Ascending aorta (tissue), 2 donors: ENCODE data around the gene ACP5. TPM values are rescaled to one million over a fixed set of nuclear protein-coding genes. Genes with fewer than 3 reads are reported as not detected.

Source experiments
- DNase-seq, 2 donors: peaks; one replicate each; pipeline ENCODE4 v3.0.0-alpha.2; 2019; ENCODE audit warnings: low spot score in 2 of 2
- H3K27ac ChIP-seq, 2 donors: fragments of 200-600 bp; sonication (generic); one replicate each; pipeline ENCODE4 v1.5.1; 2016 to 2017; ENCODE audit warnings: mild to moderate bottlenecking in 1 of 2
- H3K27me3 ChIP-seq: fragments of 200-600 bp; sonication (generic); one replicate; pipeline ENCODE4 v1.5.1; 2017
- H3K36me3 ChIP-seq, 2 donors: fragments of 200-600 bp; sonication (generic); one replicate each; pipeline ENCODE4 v1.5.1; 2016
- H3K4me1 ChIP-seq, 2 donors: fragments of 200-600 bp; sonication (generic); one replicate each; pipeline ENCODE4 v1.5.1; 2016 to 2017; ENCODE audit warnings: mild to moderate bottlenecking in 1 of 2
- H3K4me3 ChIP-seq, 2 donors: fragments of 200-600 bp; sonication (generic); one replicate each; pipeline ENCODE4 v1.5.1; 2016 to 2017; ENCODE audit warnings: mild to moderate bottlenecking in 1 of 2
- H3K9me3 ChIP-seq, 2 donors: fragments of 200-600 bp; sonication (generic); one replicate each; pipeline ENCODE4 v1.5.1; 2016
- CTCF ChIP-seq, 3 experiments: fragments of 200-600 bp in 2 of 3; fragments of 450-650 bp in 1 of 3; sonication (generic) in 2 of 3; IDR thresholded peaks; one replicate each; pipeline ENCODE4 v1.5.1; 2016 to 2019; ENCODE audit warnings: antibody characterized with exemption in 3 of 3, mild to moderate bottlenecking in 1 of 3, moderate library complexity in 1 of 3
- intact Hi-C: fragments of 100-400 bp; cut with DNase I; formaldehyde crosslinking; loops from one replicate; pipeline ENCODE4 v1.15.1; 2023
- total RNA-seq: library from RNA; depleted of rRNA; stranded (reverse); fragments of >200 nt; gene quantifications from one replicate; pipeline ENCODE4 v1.1.0, GENCODE V29; 2016

Gene ACP5
- total RNA-seq, 1 donor from 2014 or later, result not detected

GRCh38 chr19:11547929-11548700 lies 29.3 kb downstream of the ACP5 start:
- DNase-seq, result no peak
- no peaks in the 10 kb centered on the region for H3K9me3 ChIP-seq
- TF ChIP-seq CTCF (IDR thresholded peaks at IDR 0.05), result no peak
- H3K27me3 ChIP-seq, result no peaks in the 10 kb centered on the region
- H3K27ac ChIP-seq, result no peak overlapping the region
- no peaks in the 10 kb centered on the region for H3K4me1 ChIP-seq
- intact Hi-C loops, result no loop called here
- H3K4me3 ChIP-seq, result no peak overlapping the region
- H3K36me3 ChIP-seq, result peaks cover 72 to 78% of the 10 kb centered on the region in 2 donors

GRCh38 chr19:11541238-11541637 lies 36.2 kb downstream of the ACP5 start:
- H3K9me3 ChIP-seq, result no peaks in the 10 kb centered on the region
- peaks cover 0 to 13% of the 10 kb centered on the region in 2 donors for H3K4me1 ChIP-seq
- DNase-seq, result no peak
- peaks cover 37 to 47% of the 10 kb centered on the region in 2 donors for H3K36me3 ChIP-seq
- peak overlapping the region; percentile 95 to 97 for H3K27ac ChIP-seq
- intact Hi-C loops, result loop anchor here (2.0 kb wide), 1 partner anchor 18 kb away; the partner anchor contains the start of gene ELOF1
- peak overlapping the region in 1 of 2 donors; percentile 88 for H3K4me3 ChIP-seq
- H3K27me3 ChIP-seq, result no peaks in the 10 kb centered on the region
- TF ChIP-seq CTCF (IDR thresholded peaks at IDR 0.05), result no peak

GRCh38 chr19:11540645-11541044 lies 36.8 kb downstream of the ACP5 start:
- peak overlapping the region; percentile 58 to 88 for H3K4me3 ChIP-seq
- intact Hi-C loops, result loop anchor here (2.0 kb wide), 1 partner anchor 18 kb away; the partner anchor contains the start of gene ELOF1
- peak overlapping the region; percentile 95 to 97 for H3K27ac ChIP-seq
- no peak for DNase-seq
- H3K9me3 ChIP-seq, result no peaks in the 10 kb centered on the region
- no peak for TF ChIP-seq CTCF (IDR thresholded peaks at IDR 0.05)
- no peaks in the 10 kb centered on the region for H3K27me3 ChIP-seq
- H3K4me1 ChIP-seq, result peaks cover 2 to 14% of the 10 kb centered on the region in 2 donors
- H3K36me3 ChIP-seq, result peaks cover 31 to 41% of the 10 kb centered on the region in 2 donors

DNA sequence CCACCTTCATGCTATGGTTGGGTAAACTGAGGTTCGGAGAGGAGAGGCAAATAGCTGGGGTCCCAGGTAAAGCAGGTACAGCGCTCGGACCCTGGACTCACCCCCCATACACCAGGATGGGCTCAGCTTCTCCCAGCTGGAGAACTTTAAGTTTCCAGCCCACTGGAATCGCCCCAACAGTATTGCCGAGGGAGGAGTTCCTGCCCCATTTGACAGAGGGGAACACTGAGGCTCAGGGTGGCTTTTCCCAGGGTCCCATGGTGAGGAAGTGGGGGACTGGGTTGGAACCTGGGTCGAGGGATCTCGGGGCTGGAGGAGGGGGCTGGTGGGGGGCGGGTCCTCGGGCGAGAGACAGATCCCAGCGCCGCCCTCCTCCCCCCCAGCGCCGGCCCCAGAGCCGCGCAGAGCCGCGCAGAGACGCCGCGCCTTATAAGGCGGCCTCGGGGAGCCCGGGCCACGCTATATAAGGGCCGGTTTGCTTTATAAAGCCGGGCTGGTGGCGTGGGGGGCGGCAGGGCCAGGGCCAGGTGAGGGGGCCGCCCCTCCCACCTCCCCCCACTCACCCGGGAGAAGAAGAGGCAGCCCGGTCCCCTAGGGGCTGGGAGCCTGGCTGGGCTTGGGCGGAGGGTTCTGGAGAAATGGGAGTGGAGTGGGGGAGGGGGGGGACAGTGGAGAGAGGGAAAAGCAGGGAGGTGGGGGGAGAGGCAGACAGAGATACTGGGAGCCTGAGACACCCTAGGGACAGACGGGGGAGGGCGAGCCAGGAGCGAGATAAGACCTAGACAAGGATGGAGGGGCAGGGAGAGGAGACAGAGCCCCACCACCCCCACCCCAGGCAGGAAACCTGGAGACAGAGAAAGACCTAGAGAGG lies 37.7 kb downstream of the ACP5 start:
- peak in 1 of 2 donors; percentile 81 for DNase-seq
- H3K36me3 ChIP-seq, result peaks cover 25 to 33% of the 10 kb centered on the region in 2 donors
- no peaks in the 10 kb centered on the region for H3K9me3 ChIP-seq
- peaks cover 7 to 24% of the 10 kb centered on the region in 2 donors for H3K4me1 ChIP-seq
- H3K27me3 ChIP-seq, result no peaks in the 10 kb centered on the region
- TF ChIP-seq CTCF (IDR thresholded peaks at IDR 0.05), result no peak
- H3K4me3 ChIP-seq, result peak overlapping the region; percentile 58 to 88
- intact Hi-C loops, result loop anchor here (2.0 to 10.0 kb wide), 4 partner anchors 19 to 1245 kb away; partner anchors contain the start of genes CARM1, ELOF1, MAN2B1 and WDR83
- H3K27ac ChIP-seq, result peak overlapping the region; percentile 95 to 97

GRCh38 chr19:11538232-11539036 lies 39.0 kb downstream of the ACP5 start, which contains the start of gene CNN1:
Gene CNN1 (plus strand): TSS chr19:11538851. CDS start chr19:11538928, 77 bp downstream.
- H3K27ac ChIP-seq, result peak within 1 kb of the TSS; percentile 95 to 97
- intact Hi-C loops, result loop anchor here (5.0 to 10.0 kb wide), 3 partner anchors 666 to 1246 kb away; partner anchors contain the start of genes CARM1, MAN2B1 and WDR83
- H3K36me3 ChIP-seq, result peaks cover 13 to 23% of the 10 kb centered on the region in 2 donors
- TF ChIP-seq CTCF (IDR thresholded peaks at IDR 0.05), result no peak
- H3K4me1 ChIP-seq, result peaks cover 7 to 26% of the 10 kb centered on the region in 2 donors
- peak; percentile 75 to 97 for DNase-seq
- H3K9me3 ChIP-seq, result no peaks in the 10 kb centered on the region
- H3K4me3 ChIP-seq, result peak within 1 kb of the TSS; percentile 58 to 88
- H3K27me3 ChIP-seq, result no peaks in the 10 kb centered on the region
